Measurements from ENCODE around the gene TMEM132C. TPM values are rescaled to one million over a fixed set of nuclear protein-coding genes. Genes with fewer than 3 reads are reported as not detected.

The TMEM132C gene
- total and polyA plus RNA-seq, 12 donors, result 0.79 to 2.9 (median 1.7) TPM

- Histone ChIP-seq H3K9me3 (peaks cover 0 to 19% (median under 1%) of the 10 kb centered on the region in 11 donors), H3K4me3 (peak overlapping the region in 9 of 10 donors; percentile 30 to 53 (median 41)), H3K27ac (no peak overlapping the region), H3K4me1 (peaks cover 0 to 17% (median 7%) of the 10 kb centered on the region in 9 donors), H3K27me3 (peaks cover 12 to 82% (median 66%) of the 10 kb centered on the region in 7 donors), H3K36me3 (no peaks in the 10 kb centered on the region)
- TF ChIP-seq CTCF (IDR thresholded peaks at IDR 0.05), result no peak
- WGBS, 2 donors, result 2% methylated on average over 51 of the region's 51 CpGs
- ATAC-seq (peak in 3 of 8 donors; percentile 6 to 36 (median 30)), DNase-seq (no peak)
- intact Hi-C loops (cut with DNase I), result loop anchor here in 4 of 10 donors (5.0 to 10.0 kb wide), 5 partner anchors 47 to 1647 kb away; partner anchors contain the start of gene TMEM132D (in 1 of the 4)
These were observed 845 bp downstream of the TMEM132C start for GRCh38 chr12:128267651-128268378.

- H3K27ac ChIP-seq, result no peak overlapping the region
- peaks cover 12 to 81% (median 60%) of the 10 kb centered on the region in 7 donors for H3K27me3 ChIP-seq
- no peaks in the 10 kb centered on the region for H3K36me3 ChIP-seq
- H3K9me3 ChIP-seq, result peaks cover 0 to 25% (median 8%) of the 10 kb centered on the region in 11 donors
- WGBS, 2 donors, result 1 to 3% methylated on average over 32 of the region's 32 CpGs
- TF ChIP-seq CTCF (IDR thresholded peaks at IDR 0.05), result no peak
- ATAC-seq, result peak in 4 of 8 donors; percentile 31 to 52 (median 36)
- intact Hi-C loops (cut with DNase I), result loop anchor here in 4 of 10 donors (5.0 to 10.0 kb wide), 5 partner anchors 46 to 1646 kb away; partner anchors contain the start of gene TMEM132D (in 1 of the 4)
- H3K4me3 ChIP-seq, result peak overlapping the region in 9 of 10 donors; percentile 30 to 53 (median 41)
- peaks cover 0 to 17% (median 7%) of the 10 kb centered on the region in 9 donors for H3K4me1 ChIP-seq
- DNase-seq, result no peak
These were observed 1.5 kb downstream of the TMEM132C start for GRCh38 chr12:128268379-128268995.

- Histone ChIP-seq H3K27me3 (peaks cover 12 to 77% (median 60%) of the 10 kb centered on the region in 7 donors), H3K36me3 (no peaks in the 10 kb centered on the region), H3K4me3 (peak overlapping the region in 2 of 10 donors; percentile 8 to 53), H3K9me3 (peaks cover 0 to 26% (median 14%) of the 10 kb centered on the region in 11 donors), H3K27ac (no peak overlapping the region), H3K4me1 (peaks cover 0 to 17% (median 7%) of the 10 kb centered on the region in 9 donors)
- WGBS, 2 donors, result 2 to 3% methylated on average over 10 of the region's 10 CpGs
- no peak for DNase-seq
- intact Hi-C loops (cut with DNase I), result loop anchor here in 4 of 10 donors (5.0 to 10.0 kb wide), 5 partner anchors 46 to 1646 kb away; partner anchors contain the start of gene TMEM132D (in 1 of the 4)
- no peak for TF ChIP-seq CTCF (IDR thresholded peaks at IDR 0.05)
- peak in 2 of 8 donors; percentile 21 to 55 for ATAC-seq
These were observed 2.2 kb downstream of the TMEM132C start for GRCh38 chr12:128269181-128269591.

- Histone ChIP-seq H3K4me1 (no peaks in the 10 kb centered on the region), H3K9me3 (peaks cover 0 to 40% (median 14%) of the 10 kb centered on the region in 11 donors), H3K36me3 (no peaks in the 10 kb centered on the region), H3K4me3 (no peak overlapping the region), H3K27ac (no peak overlapping the region), H3K27me3 (peaks cover 0 to 10% (median 6%) of the 10 kb centered on the region in 7 donors)
- TF ChIP-seq CTCF (IDR thresholded peaks at IDR 0.05), result no peak
- DNase-seq, result no peak
- intact Hi-C loops (cut with DNase I), result no loop called here
- 87 to 93% methylated on average over 4 of the region's 4 CpGs for WGBS, 2 donors
- peak in 2 of 8 donors; percentile 49 to 55 for ATAC-seq
These were observed 9.5 kb downstream of the TMEM132C start for GRCh38 chr12:128276471-128276870.

All from heart right ventricle (tissue), 16 donors.